HEK293T (cell line): ENCODE results near the gene CAMK1D.

Source experiments
- ARNT ChIP-seq: fragments of 450-650 bp; IDR thresholded peaks from 2 replicates; pipeline ENCODE4 v1.6.1; 2017; ENCODE audit warnings: mild to moderate bottlenecking
- BHLHE40 ChIP-seq: fragments of 450-650 bp; IDR thresholded peaks from 2 replicates; pipeline ENCODE4 v1.6.1; 2016; ENCODE audit warnings: mild to moderate bottlenecking, moderate library complexity, borderline replicate concordance
- CTBP1 ChIP-seq: fragments of 450-650 bp; IDR thresholded peaks from 2 replicates; pipeline ENCODE4 v1.6.1; 2016; ENCODE audit warnings: borderline replicate concordance
- ELF4 ChIP-seq: fragments of 450-650 bp; IDR thresholded peaks from 2 replicates; pipeline ENCODE4 v1.6.1; 2017; ENCODE audit warnings: antibody characterized with exemption
- FOXA1 ChIP-seq: fragments of 450-650 bp; IDR thresholded peaks from 2 replicates; pipeline ENCODE4 v1.6.1; 2016; ENCODE audit warnings: mild to moderate bottlenecking
- FOXK2 ChIP-seq: fragments of 450-650 bp; IDR thresholded peaks from 2 replicates; pipeline ENCODE4 v1.6.1; 2016; ENCODE audit warnings: mild to moderate bottlenecking
- FOXM1 ChIP-seq: fragments of 450-650 bp; IDR thresholded peaks from 2 replicates; pipeline ENCODE4 v1.6.1; 2017; ENCODE audit warnings: mild to moderate bottlenecking, borderline replicate concordance
- HDGF ChIP-seq: fragments of 450-650 bp; IDR thresholded peaks from 2 replicates; pipeline ENCODE4 v1.6.1; 2017; ENCODE audit warnings: antibody characterized with exemption, borderline replicate concordance
- NFRKB ChIP-seq: fragments of 450-650 bp; IDR thresholded peaks from 2 replicates; pipeline ENCODE4 v1.6.1; 2016; ENCODE audit warnings: mild to moderate bottlenecking, moderate library complexity
- PKNOX1 ChIP-seq: fragments of 450-650 bp; IDR thresholded peaks from 2 replicates; pipeline ENCODE4 v1.6.1; 2016
- SP1 ChIP-seq: fragments of 450-650 bp; IDR thresholded peaks from 2 replicates; pipeline ENCODE4 v1.6.1; 2017
- SUZ12 ChIP-seq: fragments of 450-650 bp; IDR thresholded peaks from 2 replicates; pipeline ENCODE4 v1.6.1; 2016; ENCODE audit warnings: mild to moderate bottlenecking
- TARDBP ChIP-seq: fragments of 450-650 bp; IDR thresholded peaks from 2 replicates; pipeline ENCODE4 v1.6.1; 2016
- ZNF384 ChIP-seq: fragments of 450-650 bp; IDR thresholded peaks from 2 replicates; pipeline ENCODE4 v1.6.1; 2016

DNA sequence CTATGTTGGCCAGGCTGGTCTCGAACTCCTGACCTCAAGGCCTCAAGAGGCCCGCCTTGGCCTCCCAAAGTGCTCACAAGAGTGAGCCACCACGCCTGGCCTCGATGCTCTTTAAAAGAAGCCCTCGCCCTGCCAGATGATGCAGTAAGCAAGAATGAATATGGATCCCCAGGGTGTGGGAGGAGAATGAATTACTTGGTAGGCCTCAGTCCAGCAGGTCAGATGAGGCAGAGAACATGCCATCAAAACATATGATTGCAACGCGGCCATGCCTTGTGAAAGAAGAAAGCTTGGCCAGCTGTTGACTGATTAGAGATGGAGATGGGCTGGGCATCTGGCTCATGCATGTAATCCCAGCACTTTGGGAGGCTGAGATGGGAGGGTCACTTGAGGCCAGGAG lies 68.7 kb downstream of the CAMK1D start:
- TF ChIP-seq FOXK2 = no peak
- no peak for TF ChIP-seq FOXA1
- no peak for TF ChIP-seq ELF4
- TF ChIP-seq BHLHE40 = no peak
- no peak for TF ChIP-seq TARDBP
- TF ChIP-seq ARNT = no peak
- no peak for TF ChIP-seq CTBP1
- TF ChIP-seq SUZ12 = no peak
- no peak for TF ChIP-seq FOXM1
- no peak for TF ChIP-seq NFRKB
- TF ChIP-seq ZNF384 = no peak
- TF ChIP-seq SP1 = no peak
- TF ChIP-seq HDGF = no peak
- no peak for TF ChIP-seq PKNOX1
